CD4-positive, alpha-beta T cell treated with Interleukin-15 for 4 hours (primary cell): ENCODE measurements around the gene ATP6V1E1.

Source experiments
- DNase-seq: peaks from one replicate; pipeline ENCODE4 v3.0.0-alpha.2; 2020; ENCODE audit warnings: low spot score

Gene ATP6V1E1

DNA sequence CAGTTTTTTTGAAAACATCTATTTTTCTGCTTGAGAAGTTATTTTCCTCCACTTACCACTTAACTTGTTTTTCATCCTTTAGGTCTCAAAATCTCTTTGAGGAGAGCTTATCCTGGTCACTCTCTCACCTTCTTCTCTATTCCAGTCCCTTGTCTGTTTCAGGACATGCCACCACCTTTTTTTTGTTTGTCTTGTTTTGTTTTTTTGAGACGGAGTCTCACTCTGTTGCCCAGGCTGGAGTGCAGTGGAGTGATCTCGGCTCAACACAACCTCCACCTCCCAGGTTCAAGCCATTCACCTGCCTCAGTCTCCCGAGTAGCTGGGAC lies 5.4 kb upstream of the ATP6V1E1 start:
- no peak for DNase-seq

- DNase-seq = no peak
Measured at GRCh38 chr22:17633217-17633997, 4.9 kb upstream of the ATP6V1E1 start.

- no peak for DNase-seq
Measured at GRCh38 chr22:17631076-17631565, 2.6 kb upstream of the ATP6V1E1 start.

- DNase-seq = no peak
Measured at GRCh38 chr22:17629641-17630040, 1.1 kb upstream of the ATP6V1E1 start.

DNA sequence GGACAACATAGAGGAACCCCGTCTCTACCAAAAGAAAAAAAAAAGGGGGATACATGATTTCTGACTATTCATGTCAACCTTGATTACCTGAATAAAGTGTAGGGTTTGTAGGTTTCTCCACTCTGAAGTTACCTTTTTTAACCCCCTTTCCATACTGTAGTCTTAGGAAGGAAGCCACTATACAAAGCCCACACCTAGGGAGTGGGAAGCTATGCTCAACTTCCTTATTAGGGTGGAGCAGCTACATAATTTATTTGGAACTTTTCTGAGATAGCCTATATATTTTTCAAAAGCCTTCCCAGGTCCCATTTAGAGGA lies 582 bp upstream of the ATP6V1E1 start:
- no peak for DNase-seq

- DNase-seq = no peak
Measured at GRCh38 chr22:17627961-17628405, 566 bp downstream of the ATP6V1E1 start.

GRCh38 chr22:17613280-17613679 lies 15.3 kb downstream of the ATP6V1E1 start:
- DNase-seq = no peak

- no peak for DNase-seq
Measured at GRCh38 chr22:17612057-17612456, 16.5 kb downstream of the ATP6V1E1 start.

- no peak for DNase-seq
Measured at GRCh38 chr22:17607891-17608521, 20.5 kb downstream of the ATP6V1E1 start.

DNA sequence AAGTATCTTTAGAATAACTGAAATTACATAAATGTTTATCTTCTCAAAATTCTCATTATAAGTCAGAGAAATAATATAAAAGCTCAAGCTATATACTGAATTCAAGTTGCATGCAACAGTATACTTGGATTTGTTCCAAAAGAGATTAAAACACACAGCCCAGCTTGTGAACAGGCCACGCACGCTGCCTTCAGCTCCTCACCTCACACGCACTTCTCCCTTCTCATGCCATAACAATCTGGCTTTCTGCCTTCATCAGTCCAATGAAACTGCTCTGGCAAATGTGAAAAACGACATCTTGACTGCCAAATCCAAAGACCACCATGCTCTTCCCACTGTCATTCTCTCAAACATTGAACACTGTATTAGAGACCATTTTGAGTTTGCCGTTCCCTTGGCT lies 22.1 kb downstream of the ATP6V1E1 start:
- DNase-seq = no peak

- DNase-seq = no peak
Measured at GRCh38 chr22:17603668-17604067, 24.9 kb downstream of the ATP6V1E1 start.

DNA sequence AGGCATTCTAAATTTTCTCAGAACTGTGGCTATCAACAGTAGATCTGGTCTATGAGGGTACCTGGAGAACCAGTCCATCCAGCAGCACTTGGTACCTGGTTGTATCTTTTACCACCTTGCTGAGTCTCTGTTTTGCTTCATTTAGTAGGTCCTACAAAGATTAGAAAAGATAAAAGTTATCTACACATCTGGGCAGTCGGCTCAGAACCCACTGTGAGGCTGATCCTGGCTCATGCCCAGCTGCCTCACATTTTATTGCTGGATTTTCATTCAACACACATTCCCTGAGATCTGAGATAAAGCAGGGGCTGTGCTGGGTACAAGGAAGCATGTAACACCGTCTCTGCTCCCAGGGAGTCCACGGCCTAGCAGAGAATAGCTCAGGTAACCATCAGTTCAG lies 27.5 kb downstream of the ATP6V1E1 start:
- DNase-seq = no peak

DNA sequence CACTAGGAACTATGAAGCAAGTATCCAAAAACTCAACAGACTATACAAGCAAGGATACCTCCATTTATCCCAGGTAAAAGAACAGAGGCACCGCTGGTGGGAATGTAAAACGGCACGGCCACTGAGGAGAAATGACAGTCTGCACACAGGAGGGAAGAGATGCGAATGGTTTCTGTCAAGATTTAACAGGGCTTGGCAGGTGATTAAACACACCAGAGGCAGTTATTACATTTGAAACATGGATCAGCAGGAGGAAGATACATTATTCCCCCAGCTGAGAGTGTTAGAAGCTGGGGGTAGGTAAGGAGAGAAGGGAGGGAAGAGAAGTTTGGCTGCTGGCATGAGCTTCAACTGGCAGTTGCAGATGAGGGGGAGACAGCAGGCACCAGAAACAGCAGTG lies 30.2 kb downstream of the ATP6V1E1 start:
- DNase-seq = no peak

GRCh38 chr22:17597217-17597616 lies 31.3 kb downstream of the ATP6V1E1 start:
- no peak for DNase-seq

DNA sequence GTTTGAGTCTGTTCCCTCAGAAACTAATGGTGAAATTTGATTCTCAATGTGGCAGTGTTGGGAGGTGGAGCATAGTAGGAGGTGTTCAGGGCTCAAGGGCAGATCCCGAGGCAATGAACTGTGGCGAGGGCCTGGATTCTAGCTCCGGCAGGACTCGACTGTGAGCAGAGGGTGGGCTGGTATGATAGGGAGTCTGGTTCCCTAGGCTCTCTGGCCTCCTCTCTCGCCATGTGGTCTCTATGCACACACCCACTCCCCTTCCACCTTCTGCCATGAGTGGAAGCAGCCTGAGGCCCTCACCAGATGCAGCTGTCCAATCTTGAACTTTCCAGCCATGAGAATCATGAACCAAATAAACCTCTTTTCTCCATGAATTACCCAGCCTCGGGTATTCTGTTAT lies 32.3 kb downstream of the ATP6V1E1 start:
- no peak for DNase-seq

DNA sequence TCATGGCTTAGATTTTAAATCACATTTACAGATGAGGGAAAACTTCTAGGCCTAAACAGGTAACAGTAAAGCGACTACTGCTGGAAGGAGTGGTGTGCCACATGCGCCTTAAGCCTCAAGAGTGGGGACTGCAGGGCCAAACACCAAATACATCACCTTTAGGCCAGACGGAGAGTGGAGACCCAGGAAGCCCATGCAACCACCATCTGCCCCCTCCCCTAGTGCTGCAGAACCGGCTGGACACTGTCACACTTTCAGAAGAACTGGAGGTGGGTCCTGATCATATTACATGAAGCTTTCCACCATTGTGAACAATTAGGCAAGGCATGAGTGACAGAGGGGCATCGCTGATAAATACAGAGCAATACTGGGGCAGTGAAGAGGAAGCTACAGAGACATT lies 36.3 kb downstream of the ATP6V1E1 start:
- DNase-seq = no peak

DNA sequence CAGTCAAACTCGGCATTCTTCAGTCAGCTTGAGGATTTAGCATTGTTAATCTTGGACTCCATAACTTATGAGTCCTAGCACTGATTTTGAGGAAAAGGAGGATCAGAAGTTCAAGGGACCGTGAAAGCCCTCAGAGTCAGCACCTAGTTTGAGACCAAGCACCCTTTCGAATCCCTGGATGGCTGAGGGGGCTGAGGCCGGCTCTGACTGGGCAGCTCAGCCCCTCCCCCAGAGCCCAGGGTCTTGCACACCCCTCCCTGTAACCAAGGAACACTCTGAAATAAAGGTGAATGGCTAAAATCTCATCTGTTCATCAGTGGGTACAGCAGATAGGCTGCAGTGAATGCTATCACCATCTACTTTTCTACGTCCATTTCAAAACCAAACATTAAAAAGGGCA lies 38.0 kb downstream of the ATP6V1E1 start:
- no peak for DNase-seq

- no peak for DNase-seq
Measured at GRCh38 chr22:17589810-17590375, 38.7 kb downstream of the ATP6V1E1 start.

DNA sequence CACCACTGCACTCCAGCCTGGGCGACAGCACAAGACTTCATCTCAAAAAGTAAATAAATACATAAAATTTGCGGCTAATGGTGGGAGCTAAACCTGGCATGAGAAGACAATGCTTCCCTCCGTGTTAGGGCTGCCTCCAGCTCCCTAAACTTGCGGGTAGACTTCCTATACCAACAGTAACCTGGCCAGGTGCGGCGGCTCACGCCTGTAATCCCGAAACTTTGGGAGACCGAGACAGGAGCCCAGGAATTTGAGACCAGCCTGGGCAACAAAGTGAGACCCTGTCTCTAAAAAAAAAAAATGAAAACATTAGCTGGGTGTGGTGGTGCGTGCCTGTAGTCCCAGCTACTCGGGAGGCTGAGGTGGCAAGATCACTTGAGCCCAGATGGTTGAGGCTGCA lies 39.9 kb downstream of the ATP6V1E1 start:
- DNase-seq = no peak

GRCh38 chr22:17587629-17588028 lies 40.9 kb downstream of the ATP6V1E1 start:
- no peak for DNase-seq

DNA sequence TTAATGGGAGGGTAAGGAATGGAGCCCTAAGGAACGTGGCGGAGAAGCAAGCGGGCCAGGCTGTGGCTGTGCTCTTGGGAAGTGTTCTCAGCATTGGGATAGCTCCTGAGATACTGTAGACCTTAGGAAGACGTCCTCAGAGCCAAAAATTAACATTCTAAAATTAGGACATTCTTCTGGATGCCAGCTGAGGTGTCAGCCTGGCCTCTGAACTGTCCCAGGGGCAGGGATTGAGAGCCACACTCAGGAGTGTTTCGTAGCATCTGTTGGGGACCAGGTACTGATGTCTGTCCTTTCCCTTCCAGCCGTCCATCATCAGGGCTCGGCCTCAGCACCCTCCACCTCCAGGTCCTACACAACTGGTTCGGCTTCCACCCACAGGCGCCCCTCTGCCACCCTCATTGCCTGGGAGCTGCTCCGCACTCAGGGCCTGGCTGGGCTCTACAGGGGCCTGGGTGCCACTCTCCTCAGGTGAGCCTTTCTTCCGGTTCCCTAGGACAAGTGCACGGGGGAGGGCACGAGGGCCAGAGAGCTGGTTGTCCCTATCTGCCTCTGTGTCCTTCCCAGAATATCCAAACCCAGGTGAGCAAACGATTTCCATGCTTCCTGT lies 41.6 kb downstream of the ATP6V1E1 start:
- DNase-seq = no peak

- no peak for DNase-seq
Measured at GRCh38 chr22:17583151-17583550, 45.4 kb downstream of the ATP6V1E1 start.

DNA sequence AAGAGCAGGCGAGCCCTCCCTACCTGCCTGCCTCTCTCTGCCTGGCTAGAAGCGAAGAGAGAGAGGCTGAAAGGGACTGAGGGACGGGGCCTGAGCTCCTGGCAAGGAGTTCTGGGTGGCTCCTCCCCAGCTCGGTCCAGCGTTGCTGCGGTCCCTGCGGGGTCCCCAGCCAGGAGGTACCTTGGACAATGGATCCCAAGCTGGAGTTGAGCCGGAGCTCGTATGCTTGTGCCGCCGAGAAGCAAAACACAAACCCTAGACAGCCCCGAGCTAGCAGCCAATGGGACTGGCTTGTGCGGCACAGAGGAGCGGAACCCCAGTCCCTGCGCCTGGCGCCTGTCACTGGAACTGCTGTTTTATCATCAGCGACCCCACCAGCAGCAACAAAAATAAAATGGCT lies 46.9 kb downstream of the ATP6V1E1 start:
- DNase-seq = no peak
